HG03108 (cell line): ENCODE results near the gene FBXO42.
A peak's percentile ranks its signal among the peaks of the same experiment; 100 is the strongest.

ENCODE experiments used
- ATAC-seq: cut with Tn5 transposase; IDR thresholded peaks from one replicate; pipeline ENCODE4 v1.9.1; 2021; ENCODE audit warnings: moderate library complexity; ENCODE audit not compliant: unreplicated experiment

The FBXO42 gene

GRCh38 chr1:16244650-16245285 is 107.5 kb downstream of the FBXO42 start:
- ATAC-seq, result no peak

GRCh38 chr1:16243936-16244649 is 108.2 kb downstream of the FBXO42 start:
- no peak for ATAC-seq

- ATAC-seq, result no peak
Observed at GRCh38 chr1:16243215-16243610, 109.1 kb downstream of the FBXO42 start.

GRCh38 chr1:16242556-16243214 is 109.6 kb downstream of the FBXO42 start:
- ATAC-seq, result no peak

GRCh38 chr1:16241221-16241708 is 111.0 kb downstream of the FBXO42 start:
- ATAC-seq, result no peak

GRCh38 chr1:16239972-16240491 is 112.2 kb downstream of the FBXO42 start:
- ATAC-seq, result no peak

- no peak for ATAC-seq
Observed at GRCh38 chr1:16237343-16237830, 114.9 kb downstream of the FBXO42 start.

- peak; percentile 81 for ATAC-seq
Observed at GRCh38 chr1:16236511-16237342, 115.6 kb downstream of the FBXO42 start, which contains the start of gene CPLANE2. Gene CPLANE2 (minus strand): TSS chr1:16237183. CDS start chr1:16236742, 441 bp downstream.

GRCh38 chr1:16235944-16236510 is 116.3 kb downstream of the FBXO42 start:
- ATAC-seq, result peak; percentile 35

GRCh38 chr1:16235347-16235746 is 116.9 kb downstream of the FBXO42 start:
- ATAC-seq, result no peak

- no peak for ATAC-seq
Observed at GRCh38 chr1:16233431-16233830, 118.8 kb downstream of the FBXO42 start.

GRCh38 chr1:16232316-16232710 is 120.0 kb downstream of the FBXO42 start:
- ATAC-seq, result no peak

- no peak for ATAC-seq
Observed at GRCh38 chr1:16231331-16232315, 120.7 kb downstream of the FBXO42 start.

- no peak for ATAC-seq
Observed at GRCh38 chr1:16230744-16231143, 121.5 kb downstream of the FBXO42 start.

GRCh38 chr1:16229976-16230740 is 122.1 kb downstream of the FBXO42 start:
- no peak for ATAC-seq

GRCh38 chr1:16226490-16227179 is 125.6 kb downstream of the FBXO42 start:
- no peak for ATAC-seq

GRCh38 chr1:16226129-16226489 is 126.2 kb downstream of the FBXO42 start:
- no peak for ATAC-seq

- ATAC-seq, result no peak
Observed at GRCh38 chr1:16224472-16224871, 127.8 kb downstream of the FBXO42 start.
